ENCODE data around the gene PIK3CA.

The PIK3CA gene

GRCh38 chr3:179278932-179279693, 131.0 kb downstream of the PIK3CA start:
- Histone ChIP-seq H3K9me2 (replicated peaks; ENCODE audit: insufficient read depth, low read length) (no peaks in the 10 kb centered on the region), H3K36me3 (replicated peaks; ENCODE audit: insufficient read depth, low read length) (no peaks in the 10 kb centered on the region), H3K4me1 (ENCODE audit: low read length) (no peaks in the 10 kb centered on the region), H4K20me1 (ENCODE audit: insufficient read depth, low read length) (no peaks in the 10 kb centered on the region), H3K79me2 (ENCODE audit: low read length) (no peaks in the 10 kb centered on the region), H3K4me2 (ENCODE audit: low read depth, low read length) (no peak overlapping the region), H3K9ac (ENCODE audit: low read length) (no peak overlapping the region), H3K27ac (ENCODE audit: low read length) (no peak overlapping the region), H3K9me3 (replicated peaks; ENCODE audit: insufficient read depth, low read length) (no peaks in the 10 kb centered on the region), H2AFZ (ENCODE audit: low read length) (no peak overlapping the region), H3K4me3 (ENCODE audit: low read length) (no peak overlapping the region), H3K27me3 (replicated peaks; ENCODE audit: insufficient read depth, low read length) (no peaks in the 10 kb centered on the region), H3F3A (ENCODE audit: insufficient read depth, low read length) (no peaks in the 10 kb centered on the region)
- no peak for DNase-seq
- TF ChIP-seq CTCF (IDR thresholded peaks at IDR 0.05; ENCODE audit: low read length), result no peak
- TF ChIP-seq EZH2phosphoT487 (IDR thresholded peaks at IDR 0.05; ENCODE audit: low read length), result no peak
- TF ChIP-seq EZH2 (optimal IDR thresholded peaks at IDR 0.05; ENCODE audit: low read depth, low read length), result no peak

GRCh38 chr3:179279837-179280236, 131.7 kb downstream of the PIK3CA start:
- H3F3A ChIP-seq (ENCODE audit: insufficient read depth, low read length), result no peaks in the 10 kb centered on the region
- no peaks in the 10 kb centered on the region for H3K79me2 ChIP-seq (ENCODE audit: low read length)
- no peak overlapping the region for H3K27ac ChIP-seq (ENCODE audit: low read length)
- no peak for DNase-seq
- H3K9me2 ChIP-seq (replicated peaks; ENCODE audit: insufficient read depth, low read length), result no peaks in the 10 kb centered on the region
- no peaks in the 10 kb centered on the region for H3K36me3 ChIP-seq (replicated peaks; ENCODE audit: insufficient read depth, low read length)
- no peaks in the 10 kb centered on the region for H3K27me3 ChIP-seq (replicated peaks; ENCODE audit: insufficient read depth, low read length)
- H3K4me2 ChIP-seq (ENCODE audit: low read depth, low read length), result no peak overlapping the region
- no peaks in the 10 kb centered on the region for H3K9me3 ChIP-seq (replicated peaks; ENCODE audit: insufficient read depth, low read length)
- no peaks in the 10 kb centered on the region for H3K4me1 ChIP-seq (ENCODE audit: low read length)
- no peak overlapping the region for H3K4me3 ChIP-seq (ENCODE audit: low read length)
- no peak for TF ChIP-seq CTCF (IDR thresholded peaks at IDR 0.05; ENCODE audit: low read length)
- no peak for TF ChIP-seq EZH2 (optimal IDR thresholded peaks at IDR 0.05; ENCODE audit: low read depth, low read length)
- no peak for TF ChIP-seq EZH2phosphoT487 (IDR thresholded peaks at IDR 0.05; ENCODE audit: low read length)
- no peak overlapping the region for H3K9ac ChIP-seq (ENCODE audit: low read length)
- no peak overlapping the region for H2AFZ ChIP-seq (ENCODE audit: low read length)
- no peaks in the 10 kb centered on the region for H4K20me1 ChIP-seq (ENCODE audit: insufficient read depth, low read length)

- Histone ChIP-seq H3K27ac (ENCODE audit: low read length) (no peak overlapping the region), H4K20me1 (ENCODE audit: insufficient read depth, low read length) (no peaks in the 10 kb centered on the region), H3K4me2 (ENCODE audit: low read depth, low read length) (no peak overlapping the region), H3K36me3 (replicated peaks; ENCODE audit: insufficient read depth, low read length) (no peaks in the 10 kb centered on the region), H3K9me2 (replicated peaks; ENCODE audit: insufficient read depth, low read length) (no peaks in the 10 kb centered on the region), H3F3A (ENCODE audit: insufficient read depth, low read length) (no peaks in the 10 kb centered on the region), H3K79me2 (ENCODE audit: low read length) (no peaks in the 10 kb centered on the region), H3K9ac (ENCODE audit: low read length) (no peak overlapping the region), H2AFZ (ENCODE audit: low read length) (no peak overlapping the region), H3K4me3 (ENCODE audit: low read length) (no peak overlapping the region), H3K9me3 (replicated peaks; ENCODE audit: insufficient read depth, low read length) (no peaks in the 10 kb centered on the region), H3K27me3 (replicated peaks; ENCODE audit: insufficient read depth, low read length) (no peaks in the 10 kb centered on the region), H3K4me1 (ENCODE audit: low read length) (no peaks in the 10 kb centered on the region)
- no peak for TF ChIP-seq EZH2 (optimal IDR thresholded peaks at IDR 0.05; ENCODE audit: low read depth, low read length)
- no peak for TF ChIP-seq EZH2phosphoT487 (IDR thresholded peaks at IDR 0.05; ENCODE audit: low read length)
- DNase-seq, result no peak
Observed at GRCh38 chr3:179281825-179282224, 133.7 kb downstream of the PIK3CA start.

- Histone ChIP-seq H3K4me1 (ENCODE audit: low read length) (no peaks in the 10 kb centered on the region), H3K9me2 (replicated peaks; ENCODE audit: insufficient read depth, low read length) (no peaks in the 10 kb centered on the region), H3F3A (ENCODE audit: insufficient read depth, low read length) (no peaks in the 10 kb centered on the region), H3K27me3 (replicated peaks; ENCODE audit: insufficient read depth, low read length) (no peaks in the 10 kb centered on the region), H3K4me2 (ENCODE audit: low read depth, low read length) (no peak overlapping the region), H2AFZ (ENCODE audit: low read length) (no peak overlapping the region), H3K9me3 (replicated peaks; ENCODE audit: insufficient read depth, low read length) (no peaks in the 10 kb centered on the region), H4K20me1 (ENCODE audit: insufficient read depth, low read length) (no peaks in the 10 kb centered on the region), H3K27ac (ENCODE audit: low read length) (no peak overlapping the region), H3K79me2 (ENCODE audit: low read length) (no peaks in the 10 kb centered on the region), H3K9ac (ENCODE audit: low read length) (no peak overlapping the region), H3K36me3 (replicated peaks; ENCODE audit: insufficient read depth, low read length) (no peaks in the 10 kb centered on the region), H3K4me3 (ENCODE audit: low read length) (no peak overlapping the region)
- no peak for DNase-seq
- TF ChIP-seq CTCF (IDR thresholded peaks at IDR 0.05; ENCODE audit: low read length), result no peak
- TF ChIP-seq EZH2 (optimal IDR thresholded peaks at IDR 0.05; ENCODE audit: low read depth, low read length), result no peak
- TF ChIP-seq EZH2phosphoT487 (IDR thresholded peaks at IDR 0.05; ENCODE audit: low read length), result no peak
Observed at GRCh38 chr3:179286331-179286730, 138.2 kb downstream of the PIK3CA start.
